GM18507 (cell line): ENCODE data around the gene BDNF.

Source experiments
- DNase-seq: peaks from one replicate; pipeline ENCODE4 v3.0.0; 2011; ENCODE audit warnings: low read depth; ENCODE audit not compliant: insufficient read length; ENCODE audit errors: extremely low spot score
- FAIRE-seq: peaks from 2 replicates; lab custom pipeline; 2011; peaks lifted over from hg19 to GRCh38; lab: Jason Lieb, UNC

Gene BDNF

GRCh38 chr11:27710536-27710935, 10.3 kb upstream of the BDNF start:
- no peak for FAIRE-seq

GRCh38 chr11:27707676-27708075, 7.4 kb upstream of the BDNF start:
- DNase-seq (no peak), FAIRE-seq (no peak)

More at GRCh38 chr11:27710536-27710935, 10.3 kb upstream of the BDNF start:
- DNase-seq = no peak

DNA sequence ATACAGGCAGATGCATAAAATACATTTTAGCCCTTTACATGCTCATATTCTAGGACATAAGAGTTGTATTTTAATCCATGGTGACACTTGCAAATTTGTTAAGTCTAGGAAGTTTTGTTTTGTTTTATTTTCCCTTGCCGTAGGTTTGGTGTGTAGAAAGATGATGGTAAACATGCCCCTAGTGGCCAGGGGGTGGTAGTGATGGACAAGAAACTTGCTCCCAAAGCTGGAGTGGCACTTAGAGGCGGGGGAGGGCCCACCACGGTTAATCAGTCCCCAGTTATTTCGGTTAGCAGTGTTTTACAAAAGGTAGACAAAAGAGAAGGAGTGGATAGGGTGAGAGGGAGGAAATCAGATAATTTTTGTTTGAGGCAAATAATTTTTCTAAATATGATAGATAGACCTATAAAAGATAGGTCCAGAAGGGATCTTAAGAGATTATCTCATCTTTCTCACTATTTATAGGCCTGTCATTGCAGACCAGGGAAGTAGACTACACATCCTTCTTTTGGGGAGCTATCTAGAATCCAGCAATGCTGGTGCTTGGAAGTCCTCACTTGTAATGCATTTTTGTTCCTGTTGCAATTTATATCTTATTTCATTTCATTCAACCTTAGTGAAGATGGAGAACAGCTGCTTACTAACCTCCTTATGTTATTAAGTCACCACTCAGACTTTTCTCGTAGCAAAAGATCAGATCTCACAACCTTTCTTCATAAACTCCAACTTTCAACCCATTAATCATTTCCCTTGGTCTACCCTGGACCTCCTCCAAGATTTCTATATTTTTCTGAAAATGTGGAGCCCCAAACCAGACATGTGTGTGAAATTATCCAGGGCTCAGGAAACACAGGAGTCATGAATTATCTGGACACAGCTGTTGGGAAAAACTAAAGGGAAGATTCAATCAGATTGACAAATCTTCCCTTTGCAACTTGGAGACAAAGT, 5.9 kb upstream of the BDNF start:
- DNase-seq (no peak), FAIRE-seq (peak; percentile 73)

DNA sequence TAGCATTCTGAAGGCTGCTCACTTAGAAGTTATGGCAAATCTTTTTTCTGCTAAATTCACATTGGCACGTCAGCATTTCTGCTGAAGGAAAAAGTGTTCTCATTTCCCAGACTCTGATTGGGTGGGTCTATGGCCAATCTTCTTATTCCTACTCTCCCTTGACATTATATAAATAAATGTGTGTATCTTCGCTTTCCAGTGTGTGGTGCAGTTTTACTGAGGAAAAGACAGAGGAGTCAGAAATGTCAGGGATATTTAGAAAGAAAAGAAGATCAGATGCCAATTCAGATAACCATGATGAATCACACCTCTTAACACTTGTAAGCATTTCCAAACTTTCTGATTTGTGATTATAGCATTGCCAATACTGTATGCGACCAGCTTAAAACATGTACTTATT, 3.2 kb upstream of the BDNF start:
- DNase-seq (no peak), FAIRE-seq (no peak)

DNA sequence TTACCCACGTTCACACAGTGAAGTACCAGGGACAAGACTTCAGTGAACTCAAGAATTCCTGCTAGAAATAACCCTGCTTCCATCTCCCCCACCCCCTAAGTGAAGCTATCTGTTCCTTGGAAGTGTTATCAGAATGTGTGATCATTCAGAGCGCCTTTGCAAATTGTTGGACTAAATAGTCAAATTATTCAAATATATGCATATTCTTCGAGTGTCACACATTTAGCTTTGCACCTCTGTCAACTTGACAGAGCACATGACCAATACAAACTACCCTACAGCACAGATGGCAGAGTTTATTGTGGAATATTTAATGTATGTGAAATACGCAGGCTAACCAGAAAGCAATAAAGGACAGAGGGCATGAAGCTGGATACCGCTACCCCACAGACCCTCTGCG, 2.6 kb upstream of the BDNF start:
- FAIRE-seq (no peak), DNase-seq (no peak)

- FAIRE-seq = no peak
- DNase-seq = no peak
Measured at GRCh38 chr11:27701355-27702105, 1.3 kb upstream of the BDNF start.

DNA sequence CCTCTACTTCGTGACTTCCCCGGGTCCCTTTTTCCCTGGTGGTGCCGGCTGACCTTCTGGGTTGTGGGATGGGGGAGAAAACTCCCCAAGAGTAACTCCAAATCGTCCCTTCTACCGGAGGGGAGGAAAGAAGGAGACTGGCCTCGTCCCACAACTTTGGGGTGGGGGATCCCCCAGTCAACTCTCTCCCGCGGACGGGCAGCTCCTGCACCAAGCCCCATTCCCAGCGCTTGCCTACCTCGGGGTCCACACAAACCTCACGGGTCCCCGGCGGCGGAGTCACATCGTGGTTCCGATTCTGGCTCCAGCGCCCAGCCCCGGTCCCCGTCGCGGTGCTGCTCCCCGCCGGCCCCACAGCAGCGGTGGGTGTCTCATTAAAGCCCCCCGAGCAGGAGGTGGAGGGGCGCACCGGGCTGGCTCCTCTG, 317 bp downstream of the BDNF start:
- DNase-seq (no peak), FAIRE-seq (no peak)

DNA sequence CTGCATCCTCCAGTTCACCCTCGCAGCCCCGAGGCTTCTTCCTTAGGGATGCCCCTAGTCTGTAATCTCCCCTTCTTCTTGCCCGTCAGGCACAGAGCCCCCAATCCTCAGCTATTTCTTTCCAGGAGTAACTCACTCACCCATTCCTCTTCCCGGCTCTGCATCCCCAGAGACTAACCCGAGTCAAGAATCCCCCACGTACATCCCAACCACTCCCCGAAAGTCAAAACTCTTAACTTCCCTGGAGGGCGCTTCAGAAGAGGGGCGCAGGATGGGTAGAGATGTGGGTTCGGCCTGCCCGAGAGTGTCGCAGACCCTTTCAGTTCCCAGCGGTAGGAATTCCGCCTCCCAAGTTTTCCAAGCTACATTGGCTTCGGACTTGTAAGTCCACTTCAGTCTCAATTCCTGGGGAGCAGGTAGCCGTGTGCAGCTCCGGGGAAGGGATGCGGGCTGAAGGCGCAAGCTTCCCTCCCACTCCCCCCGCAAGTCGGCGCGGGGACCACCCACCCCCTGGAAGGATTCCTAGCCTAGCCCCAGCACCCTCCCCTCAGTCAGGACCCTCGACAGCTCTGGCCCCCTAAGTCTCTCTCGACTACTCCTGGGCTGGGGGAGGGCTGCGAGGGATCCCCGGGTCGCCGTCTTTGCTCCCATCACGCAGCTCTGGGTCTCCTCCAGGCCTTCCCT, 871 bp downstream of the BDNF start:
- FAIRE-seq (no peak), DNase-seq (no peak)

GRCh38 chr11:27698872-27699241, 1.4 kb downstream of the BDNF start:
- FAIRE-seq (peak; percentile 66), DNase-seq (peak; percentile 60)

DNA sequence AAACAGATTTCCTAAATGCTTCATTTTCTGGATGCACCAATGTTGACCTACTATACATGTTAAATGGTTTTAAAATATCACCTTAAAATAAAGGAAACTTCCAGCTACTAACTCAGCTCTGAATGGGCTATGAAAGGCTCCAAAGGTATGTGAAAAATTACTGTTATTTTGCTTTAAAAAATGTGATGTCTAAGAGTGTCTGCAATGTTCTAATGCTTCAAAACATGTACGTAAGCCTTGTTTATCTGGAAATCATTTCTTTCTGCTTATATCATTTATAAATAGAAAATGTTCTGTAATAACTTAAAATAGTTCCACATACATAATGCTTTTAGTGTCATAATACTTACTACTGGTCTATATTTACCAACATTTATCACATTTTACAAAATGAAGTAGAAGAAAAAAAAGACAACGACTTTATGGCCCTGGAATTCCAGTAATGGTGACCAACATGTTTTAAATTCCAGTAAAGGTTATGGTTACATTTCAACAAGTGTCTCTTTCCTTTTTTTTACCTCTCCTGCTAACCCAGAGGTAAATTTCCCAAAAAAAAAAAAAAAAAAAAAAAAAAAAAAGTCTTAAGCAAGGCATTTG, 2.5 kb downstream of the BDNF start:
- FAIRE-seq = no peak
- DNase-seq = no peak

GRCh38 chr11:27696961-27697360, 3.3 kb downstream of the BDNF start:
- DNase-seq = no peak
- FAIRE-seq = no peak

- FAIRE-seq (no peak), DNase-seq (no peak)
Measured at GRCh38 chr11:27696115-27696514, 4.1 kb downstream of the BDNF start.

- peak; percentile 48 for FAIRE-seq
- DNase-seq = no peak
Measured at GRCh38 chr11:27694992-27695391, 5.3 kb downstream of the BDNF start.

- no peak for DNase-seq
- FAIRE-seq = no peak
Measured at GRCh38 chr11:27693398-27693797, 6.9 kb downstream of the BDNF start.

DNA sequence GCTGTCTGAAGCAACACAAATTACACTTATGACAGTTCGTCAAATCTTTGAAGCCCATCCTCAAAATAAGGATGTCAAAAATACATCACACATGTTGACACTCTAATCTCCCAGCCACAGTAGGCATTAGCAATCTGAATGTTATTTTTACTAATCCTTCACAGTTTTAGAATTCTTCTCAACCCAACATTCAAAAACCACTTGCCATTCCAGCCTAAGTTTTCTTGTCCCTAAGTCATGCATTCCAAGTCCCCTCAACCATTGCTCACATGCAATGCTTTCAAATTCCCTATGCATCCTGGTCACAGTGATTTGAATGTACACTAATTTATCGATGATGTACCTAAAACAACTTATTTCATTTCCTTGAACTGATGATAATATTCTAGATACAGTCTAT, 7.5 kb downstream of the BDNF start:
- no peak for DNase-seq
- FAIRE-seq = no peak

GRCh38 chr11:27688076-27688475, 12.2 kb downstream of the BDNF start:
- FAIRE-seq = no peak
- DNase-seq = no peak

- DNase-seq = no peak
- no peak for FAIRE-seq
Measured at GRCh38 chr11:27681664-27682063, 18.6 kb downstream of the BDNF start.

DNA sequence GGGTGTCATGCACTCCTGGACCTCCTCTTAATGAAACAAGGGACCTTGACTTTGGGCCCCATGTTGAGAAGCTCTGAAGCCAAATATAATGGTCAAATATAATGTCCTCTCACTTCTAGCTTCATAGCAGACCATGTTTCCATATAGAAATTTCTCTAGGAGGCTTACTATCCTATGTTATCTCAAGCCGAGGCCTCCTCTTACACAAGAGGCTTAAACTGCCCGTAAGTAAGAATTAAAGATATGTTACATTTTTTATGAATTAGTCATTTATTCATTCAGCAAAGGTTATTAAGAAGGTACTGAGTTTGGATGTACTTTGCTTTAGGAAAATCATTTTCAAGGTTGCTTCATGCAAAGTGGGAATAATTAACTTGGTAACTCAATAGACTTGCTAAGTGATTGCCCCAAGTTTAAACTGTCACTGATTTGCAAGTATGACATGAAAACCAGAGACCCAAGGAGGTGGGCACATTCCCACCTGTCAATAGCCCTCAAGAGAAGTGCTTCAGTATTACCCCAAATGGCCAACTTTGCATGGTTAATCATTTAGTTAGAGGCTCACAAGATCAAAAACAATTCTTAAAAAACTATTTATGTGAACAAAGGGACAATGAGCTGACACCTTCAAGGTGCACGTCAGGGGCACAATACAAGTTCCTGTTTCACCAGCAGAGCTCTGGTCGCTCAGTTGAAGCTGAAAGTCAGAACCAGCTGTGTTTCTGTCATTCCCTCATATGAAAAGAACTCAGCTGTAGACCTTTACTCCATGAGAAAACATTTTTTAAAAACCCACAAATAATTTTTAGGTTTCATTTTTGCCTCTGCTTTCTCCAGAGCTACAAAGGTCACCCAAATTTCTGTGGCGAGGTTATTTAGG, 20.9 kb downstream of the BDNF start:
- FAIRE-seq (no peak), DNase-seq (no peak)

GRCh38 chr11:27678242-27678641, 22.0 kb downstream of the BDNF start:
- FAIRE-seq (no peak), DNase-seq (no peak)
